ENCODE results near the gene SIPA1.

Gene SIPA1

DNA sequence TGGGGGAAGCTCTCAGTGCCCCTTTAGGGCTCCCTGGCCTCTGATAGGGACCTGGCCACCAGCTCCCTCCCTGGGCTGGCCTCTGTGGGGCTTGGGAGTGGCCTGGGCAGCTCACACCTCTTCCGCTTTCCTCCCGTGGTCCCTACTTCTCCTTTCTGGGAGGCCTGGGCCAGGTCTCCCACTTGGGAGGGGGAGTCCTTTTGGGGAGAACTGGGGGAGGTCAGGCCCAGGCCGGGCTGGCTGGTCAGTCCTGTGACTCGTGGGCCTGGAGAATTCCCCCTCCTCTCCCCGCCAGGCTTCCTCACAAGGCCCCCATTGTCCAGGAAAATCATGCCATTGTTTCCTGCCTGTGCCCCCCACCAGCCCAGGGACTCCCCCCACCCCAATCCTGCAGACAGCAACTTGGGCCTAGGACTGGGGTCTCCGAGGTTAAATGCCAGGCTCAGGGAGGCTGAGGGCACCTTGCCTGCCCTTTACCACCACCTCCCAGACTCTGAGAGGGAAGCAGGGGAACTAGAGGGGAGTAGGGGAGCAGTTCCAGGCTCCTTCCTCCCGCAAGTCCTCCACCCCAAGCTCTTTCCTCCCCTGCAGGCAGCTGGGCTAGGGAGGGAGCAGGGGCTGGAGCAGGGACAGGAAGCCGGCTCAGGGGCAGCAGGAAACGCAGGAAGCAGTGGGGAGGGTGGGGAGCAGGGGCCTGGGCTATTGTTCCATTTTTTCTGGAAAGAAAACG lies 26.7 kb upstream of the SIPA1 start:
- H3K36me3 ChIP-seq (ENCODE audit: control insufficient read depth, insufficient read depth, low read length) = no peaks in the 10 kb centered on the region
- H3K9ac ChIP-seq = no peak overlapping the region
- H3K27me3 ChIP-seq (ENCODE audit: control insufficient read depth, insufficient read depth, low read length) = no peaks in the 10 kb centered on the region
- H2AFZ ChIP-seq = no peak overlapping the region
- no peaks in the 10 kb centered on the region for H3K4me1 ChIP-seq
- peak overlapping the region; percentile 54 for H3K27ac ChIP-seq
- no peak overlapping the region for H3K4me2 ChIP-seq (ENCODE audit: low read length)
- no peaks in the 10 kb centered on the region for H3K9me3 ChIP-seq (ENCODE audit: control insufficient read depth, low read length)
- TF ChIP-seq, protein P1, sequence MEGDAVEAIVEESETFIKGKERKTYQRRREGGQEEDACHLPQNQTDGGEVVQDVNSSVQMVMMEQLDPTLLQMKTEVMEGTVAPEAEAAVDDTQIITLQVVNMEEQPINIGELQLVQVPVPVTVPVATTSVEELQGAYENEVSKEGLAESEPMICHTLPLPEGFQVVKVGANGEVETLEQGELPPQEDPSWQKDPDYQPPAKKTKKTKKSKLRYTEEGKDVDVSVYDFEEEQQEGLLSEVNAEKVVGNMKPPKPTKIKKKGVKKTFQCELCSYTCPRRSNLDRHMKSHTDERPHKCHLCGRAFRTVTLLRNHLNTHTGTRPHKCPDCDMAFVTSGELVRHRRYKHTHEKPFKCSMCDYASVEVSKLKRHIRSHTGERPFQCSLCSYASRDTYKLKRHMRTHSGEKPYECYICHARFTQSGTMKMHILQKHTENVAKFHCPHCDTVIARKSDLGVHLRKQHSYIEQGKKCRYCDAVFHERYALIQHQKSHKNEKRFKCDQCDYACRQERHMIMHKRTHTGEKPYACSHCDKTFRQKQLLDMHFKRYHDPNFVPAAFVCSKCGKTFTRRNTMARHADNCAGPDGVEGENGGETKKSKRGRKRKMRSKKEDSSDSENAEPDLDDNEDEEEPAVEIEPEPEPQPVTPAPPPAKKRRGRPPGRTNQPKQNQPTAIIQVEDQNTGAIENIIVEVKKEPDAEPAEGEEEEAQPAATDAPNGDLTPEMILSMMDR (IDR thresholded peaks at IDR 0.05) = no peak
- H3K4me3 ChIP-seq (ENCODE audit: low read depth, low read length) = no peak overlapping the region
- no peaks in the 10 kb centered on the region for H3K79me2 ChIP-seq

- Histone ChIP-seq H3K4me1 (peaks cover 5% of the 10 kb centered on the region), H3K9me3 (ENCODE audit: control insufficient read depth, low read length) (no peaks in the 10 kb centered on the region), H3K9ac (no peak overlapping the region), H3K79me2 (no peaks in the 10 kb centered on the region), H3K4me2 (ENCODE audit: low read length) (peak overlapping the region; percentile 85), H2AFZ (no peak overlapping the region), H3K27me3 (ENCODE audit: control insufficient read depth, insufficient read depth, low read length) (no peaks in the 10 kb centered on the region), H3K27ac (no peak overlapping the region), H3K4me3 (ENCODE audit: low read depth, low read length) (peak overlapping the region; percentile 27), H3K36me3 (ENCODE audit: control insufficient read depth, insufficient read depth, low read length) (no peaks in the 10 kb centered on the region)
- TF ChIP-seq, protein P1 (IDR thresholded peaks at IDR 0.05) = no peak
Measured at GRCh38 chr11:65611758-65612603, 25.9 kb upstream of the SIPA1 start.

DNA sequence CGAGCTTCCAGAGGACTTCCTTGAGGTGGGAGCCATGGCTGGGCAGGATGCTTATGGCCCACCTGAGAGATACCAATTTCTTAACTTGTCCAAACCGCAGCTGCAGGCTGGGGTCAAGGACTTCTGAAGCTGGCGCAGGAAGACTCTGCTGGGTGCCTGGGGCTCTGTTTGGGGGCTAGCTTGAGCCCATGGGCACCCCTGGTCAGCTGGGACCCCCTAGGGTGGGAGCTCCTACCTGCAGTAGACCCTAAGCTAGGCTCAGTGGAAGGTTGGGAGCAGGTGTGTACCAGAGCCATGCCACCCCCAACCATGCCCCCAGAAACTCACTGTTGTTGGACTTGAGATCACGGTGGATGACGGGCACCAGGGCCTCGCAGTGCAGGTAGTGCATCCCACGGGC lies 25.2 kb upstream of the SIPA1 start:
- no peak overlapping the region for H2AFZ ChIP-seq

GRCh38 chr11:65613091-65613928 lies 24.6 kb upstream of the SIPA1 start:
- Histone ChIP-seq H2AFZ (peak overlapping the region; percentile 59), H3K9ac (no peak overlapping the region), H3K36me3 (ENCODE audit: control insufficient read depth, insufficient read depth, low read length) (no peaks in the 10 kb centered on the region), H3K27ac (peak overlapping the region; percentile 80), H3K4me3 (ENCODE audit: low read depth, low read length) (peak overlapping the region; percentile 77), H3K4me2 (ENCODE audit: low read length) (peak overlapping the region; percentile 85), H3K9me3 (ENCODE audit: control insufficient read depth, low read length) (no peaks in the 10 kb centered on the region), H3K4me1 (peaks cover 5% of the 10 kb centered on the region), H3K79me2 (no peaks in the 10 kb centered on the region), H3K27me3 (ENCODE audit: control insufficient read depth, insufficient read depth, low read length) (no peaks in the 10 kb centered on the region)
- TF ChIP-seq, protein P1 (IDR thresholded peaks at IDR 0.05) = no peak

More for the DNA sequence above, 25.2 kb upstream of the SIPA1 start:
- Histone ChIP-seq H3K9me3 (ENCODE audit: control insufficient read depth, low read length) (no peaks in the 10 kb centered on the region), H3K4me1 (peaks cover 5% of the 10 kb centered on the region), H3K4me3 (ENCODE audit: low read depth, low read length) (peak overlapping the region; percentile 27), H3K27me3 (ENCODE audit: control insufficient read depth, insufficient read depth, low read length) (no peaks in the 10 kb centered on the region), H3K4me2 (ENCODE audit: low read length) (peak overlapping the region; percentile 85), H3K9ac (no peak overlapping the region), H3K36me3 (ENCODE audit: control insufficient read depth, insufficient read depth, low read length) (no peaks in the 10 kb centered on the region), H3K27ac (no peak overlapping the region), H3K79me2 (no peaks in the 10 kb centered on the region)
- TF ChIP-seq, protein P1 (IDR thresholded peaks at IDR 0.05) = no peak

Data from parathyroid adenoma (tissue), 2 donors.